Stomach (tissue), 9 donors: Measurements from ENCODE around the gene GLUD2. TPM values are rescaled to one million over a fixed set of nuclear protein-coding genes. Genes with fewer than 3 reads are reported as not detected.
A peak's percentile ranks its signal among the peaks of the same experiment; 100 is the strongest.

Experiments
- DNase-seq, 2 donors: peaks; one replicate each; pipeline versions ENCODE4 v3.0.0 to v3.0.0-alpha.2; 2013 to 2019
- H3K27ac ChIP-seq, 5 donors: fragments of 200-600 bp in 4 of 5; sonication (generic) in 4 of 5; one replicate each; pipeline ENCODE4 v1.5.1; 2013 to 2019; ENCODE audit warnings: mild to moderate bottlenecking in 1 of 5, moderate library complexity in 1 of 5
- H3K27me3 ChIP-seq, 3 donors: fragments of 200-600 bp; sonication (generic); one replicate each; pipeline ENCODE4 v1.5.1; 2017 to 2019; ENCODE audit warnings: mixed run types in 1 of 3
- H3K36me3 ChIP-seq, 4 donors: fragments of 200-600 bp; sonication (generic); 1 replicate in 3 of 4; 2 replicates in 1 of 4; pipeline ENCODE4 v1.5.1; 2016 to 2019
- H3K4me1 ChIP-seq, 4 donors: fragments of 200-600 bp; sonication (generic); one replicate each; pipeline ENCODE4 v1.5.1; 2016 to 2019
- H3K4me3 ChIP-seq, 4 donors: fragments of 200-600 bp; sonication (generic) in 3 of 4; one replicate each; pipeline ENCODE4 v1.5.1; 2016 to 2019; ENCODE audit warnings: mild to moderate bottlenecking in 1 of 4
- H3K9me3 ChIP-seq, 4 donors: fragments of 200-600 bp; sonication (generic); one replicate each; pipeline ENCODE4 v1.5.1; 2016 to 2019
- EP300 ChIP-seq: sonication (generic); formaldehyde crosslinking; IDR thresholded peaks from one replicate; pipeline ENCODE4 v1.6.1; 2017; ENCODE audit warnings: antibody characterized with exemption
- POLR2A ChIP-seq, 4 donors: fragments of 450-650 bp; IDR thresholded peaks; one replicate each; pipeline ENCODE4 v1.6.1; 2016; ENCODE audit warnings: antibody characterized with exemption in 4 of 4, control low read depth in 2 of 4, mild to moderate bottlenecking in 1 of 4, moderate library complexity in 1 of 4
- POLR2AphosphoS5 ChIP-seq, 3 donors: sonication (generic); formaldehyde crosslinking; IDR thresholded peaks; one replicate each; pipeline ENCODE4 v1.6.1; 2016; ENCODE audit warnings: antibody characterized with exemption in 3 of 3
- WGBS, 5 donors: extraction: QIAGEN DNeasy Blood & Tissue Kit in 3 of 5; methylation state at CpG; one replicate each; pipeline versions ENCODE4 v1.1.5 to v1.1.7; 2013 to 2018; 5-methylcytosine and 5-hydroxymethylcytosine counted together
- intact Hi-C: fragments of 100-400 bp; cut with DNase I; formaldehyde crosslinking; loops from one replicate; pipeline ENCODE4 v1.15.1; 2023; ENCODE audit warnings: low total_unique reads
- polyA plus RNA-seq, 3 donors: library from polyadenylated mRNA; stranded (reverse); fragments of 200-250 nt; gene quantifications; one replicate each; pipeline ENCODE4 v1.2.3, GENCODE V29; 2013
- total RNA-seq, 5 donors: library from RNA; depleted of rRNA; stranded (reverse); fragments of >200 nt; gene quantifications; one replicate each; pipeline versions ENCODE4 v1.1.0 to v1.2.3, GENCODE V29; 2014 to 2016
- TF ChIP-seq, protein P1 (sequence below), 7 experiments: fragments of 450-650 bp in 4 of 7; fragments of 200-600 bp in 3 of 7; sonication (generic) in 3 of 7; IDR thresholded peaks; one replicate each; pipeline ENCODE4 v1.5.1; 2016 to 2019; ENCODE audit warnings: antibody characterized with exemption in 7 of 7, control low read depth in 2 of 7, mild to moderate bottlenecking in 1 of 7
- donor health status: healthy with polysubstance abuse.
- donor health status: Bipolar disorder and iron deficiency.
- donor health status: healthy.

Gene GLUD2
- total and polyA plus RNA-seq, 8 donors = 0.18 to 2.8 (median 0.45) TPM; not detected in 1

DNA sequence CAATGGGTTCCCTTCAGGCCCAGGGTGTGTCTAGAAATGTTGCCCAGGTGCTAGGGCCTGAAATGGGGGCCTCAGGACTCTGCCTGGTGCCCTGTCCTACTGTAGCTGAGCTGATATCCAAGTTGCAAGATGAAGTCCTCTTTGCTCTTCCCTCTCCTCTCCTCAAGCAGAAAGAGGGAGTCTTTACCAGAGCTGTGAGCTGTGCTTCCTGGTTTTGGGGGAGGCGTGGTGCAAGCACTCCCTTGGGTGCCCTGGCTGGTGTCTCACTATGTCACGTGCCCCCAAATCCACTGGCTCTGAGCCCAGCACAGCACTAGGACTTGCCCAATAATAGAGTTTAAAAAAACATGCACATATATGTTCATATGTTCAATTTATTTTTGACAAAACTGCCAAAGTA, 32.6 kb upstream of the GLUD2 start:
- no peak for DNase-seq
- WGBS, 5 donors = 46 to 100% (median 77%) methylated on average over 2 of the region's 2 CpGs
- intact Hi-C loops = no loop called here
- H3K4me1 ChIP-seq = no peaks in the 10 kb centered on the region
- no peaks in the 10 kb centered on the region for H3K27me3 ChIP-seq
- H3K36me3 ChIP-seq = no peaks in the 10 kb centered on the region
- H3K4me3 ChIP-seq = no peak overlapping the region
- H3K27ac ChIP-seq = no peak overlapping the region
- H3K9me3 ChIP-seq = peaks cover 0 to 16% (median 0%) of the 10 kb centered on the region in 4 donors
- TF ChIP-seq POLR2AphosphoS5 (IDR thresholded peaks at IDR 0.05) (no peak), POLR2A (IDR thresholded peaks at IDR 0.05) (no peak), EP300 (no peak)
- TF ChIP-seq, protein P1, sequence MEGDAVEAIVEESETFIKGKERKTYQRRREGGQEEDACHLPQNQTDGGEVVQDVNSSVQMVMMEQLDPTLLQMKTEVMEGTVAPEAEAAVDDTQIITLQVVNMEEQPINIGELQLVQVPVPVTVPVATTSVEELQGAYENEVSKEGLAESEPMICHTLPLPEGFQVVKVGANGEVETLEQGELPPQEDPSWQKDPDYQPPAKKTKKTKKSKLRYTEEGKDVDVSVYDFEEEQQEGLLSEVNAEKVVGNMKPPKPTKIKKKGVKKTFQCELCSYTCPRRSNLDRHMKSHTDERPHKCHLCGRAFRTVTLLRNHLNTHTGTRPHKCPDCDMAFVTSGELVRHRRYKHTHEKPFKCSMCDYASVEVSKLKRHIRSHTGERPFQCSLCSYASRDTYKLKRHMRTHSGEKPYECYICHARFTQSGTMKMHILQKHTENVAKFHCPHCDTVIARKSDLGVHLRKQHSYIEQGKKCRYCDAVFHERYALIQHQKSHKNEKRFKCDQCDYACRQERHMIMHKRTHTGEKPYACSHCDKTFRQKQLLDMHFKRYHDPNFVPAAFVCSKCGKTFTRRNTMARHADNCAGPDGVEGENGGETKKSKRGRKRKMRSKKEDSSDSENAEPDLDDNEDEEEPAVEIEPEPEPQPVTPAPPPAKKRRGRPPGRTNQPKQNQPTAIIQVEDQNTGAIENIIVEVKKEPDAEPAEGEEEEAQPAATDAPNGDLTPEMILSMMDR (IDR thresholded peaks at IDR 0.05) = no peak

DNA sequence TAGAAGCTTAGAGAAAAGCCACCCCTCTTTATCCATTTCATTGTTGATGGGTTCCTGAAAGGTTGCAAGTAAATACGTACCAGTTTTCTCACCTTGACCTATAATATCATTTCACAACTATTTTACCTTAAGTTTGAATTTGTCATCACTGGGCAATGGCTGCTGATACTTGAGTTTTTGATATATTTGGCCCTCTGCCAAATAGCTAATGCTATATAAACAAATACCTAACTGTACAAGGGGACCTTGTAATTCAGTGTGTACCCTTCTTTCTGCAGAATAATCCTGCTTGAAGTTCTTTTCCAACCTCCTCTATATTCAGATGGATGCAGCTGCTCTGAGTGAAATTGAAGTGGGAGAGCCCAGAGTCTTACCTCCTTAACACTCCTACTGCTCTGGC, 19.0 kb upstream of the GLUD2 start:
- Histone ChIP-seq H3K27me3 (no peaks in the 10 kb centered on the region), H3K4me3 (no peak overlapping the region), H3K4me1 (no peaks in the 10 kb centered on the region), H3K9me3 (no peaks in the 10 kb centered on the region), H3K27ac (no peak overlapping the region), H3K36me3 (no peaks in the 10 kb centered on the region)
- WGBS, 5 donors = 27 to 53% (median 39%) methylated on average over 1 of the region's 1 CpG
- TF ChIP-seq POLR2A (IDR thresholded peaks at IDR 0.05) (no peak), EP300 (no peak), POLR2AphosphoS5 (IDR thresholded peaks at IDR 0.05) (no peak)
- TF ChIP-seq, protein P1 (IDR thresholded peaks at IDR 0.05) = no peak
- intact Hi-C loops = no loop called here
- no peak for DNase-seq

DNA sequence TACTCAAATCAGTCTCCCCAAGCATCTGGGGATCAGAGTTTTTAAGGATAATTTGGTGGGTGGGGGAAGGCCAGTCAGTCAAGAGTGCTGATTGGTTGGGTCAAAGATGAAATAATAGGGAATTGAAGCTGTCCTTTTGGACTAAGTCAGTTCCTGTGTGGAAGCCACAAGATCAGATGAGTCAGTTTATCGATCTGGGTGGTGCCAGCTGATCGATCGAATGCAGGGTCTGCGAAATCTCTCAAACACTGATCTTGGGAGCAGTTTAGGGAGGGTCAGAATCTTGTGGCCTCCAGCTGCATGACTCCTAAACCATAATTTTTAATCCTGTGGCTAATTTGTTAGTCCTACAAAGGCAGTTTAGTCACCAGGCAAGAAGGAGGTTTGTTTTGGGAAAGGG, 17.3 kb upstream of the GLUD2 start:
- Histone ChIP-seq H3K4me3 (no peak overlapping the region), H3K36me3 (no peaks in the 10 kb centered on the region), H3K4me1 (no peaks in the 10 kb centered on the region), H3K27me3 (no peaks in the 10 kb centered on the region), H3K27ac (no peak overlapping the region), H3K9me3 (no peaks in the 10 kb centered on the region)
- no peak for DNase-seq
- WGBS, 5 donors = 84 to 97% (median 94%) methylated on average over 4 of the region's 4 CpGs
- intact Hi-C loops = no loop called here
- TF ChIP-seq, protein P1 (IDR thresholded peaks at IDR 0.05) = no peak
- TF ChIP-seq POLR2AphosphoS5 (IDR thresholded peaks at IDR 0.05) (no peak), POLR2A (IDR thresholded peaks at IDR 0.05) (no peak)

DNA sequence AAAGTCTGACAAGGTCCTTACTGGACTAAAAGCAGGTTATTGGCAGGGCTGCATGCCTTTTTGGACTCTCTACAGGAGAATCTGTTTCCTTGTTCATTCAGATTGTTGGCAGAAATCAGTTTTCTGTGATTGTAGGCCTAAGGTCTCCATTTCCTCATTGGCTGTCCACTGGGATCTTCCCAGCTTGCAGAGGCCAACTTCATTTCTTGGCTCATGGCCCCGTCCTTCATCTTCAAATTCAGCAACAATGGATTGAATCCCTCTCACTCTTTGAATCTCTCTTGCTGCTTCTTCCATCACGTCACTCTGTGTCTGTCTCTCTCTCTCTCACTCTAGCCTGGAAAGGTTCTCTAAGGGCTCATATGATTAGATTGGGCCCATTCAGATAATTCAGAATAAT, 14.9 kb upstream of the GLUD2 start:
- 43 to 72% (median 47%) methylated on average over 2 of the region's 2 CpGs for WGBS, 5 donors
- no peaks in the 10 kb centered on the region for H3K27me3 ChIP-seq

More for the DNA sequence above, 14.9 kb upstream of the GLUD2 start:
- no peaks in the 10 kb centered on the region for H3K9me3 ChIP-seq
- H3K27ac ChIP-seq = no peak overlapping the region
- intact Hi-C loops = no loop called here
- no peaks in the 10 kb centered on the region for H3K36me3 ChIP-seq
- TF ChIP-seq, protein P1 (IDR thresholded peaks at IDR 0.05) = no peak
- TF ChIP-seq POLR2AphosphoS5 (IDR thresholded peaks at IDR 0.05) (no peak), POLR2A (IDR thresholded peaks at IDR 0.05) (no peak), EP300 (no peak)
- H3K4me1 ChIP-seq = no peaks in the 10 kb centered on the region
- peak in 1 of 2 donors; percentile 25 for DNase-seq
- no peak overlapping the region for H3K4me3 ChIP-seq
